NCI-H2029 (cell line): ENCODE measurements around the gene PDE3A.
"Not testable (repeated sequence)": the region's sequence is repeated elsewhere in the genome, so short reads cannot be mapped to it uniquely, and the experiment has no call there.

Source experiments
- DNase-seq: peaks from one replicate; lab custom pipeline; 2025; lab: John Stamatoyannopoulos, UW

Gene PDE3A

GRCh38 chr12:20551742-20552442 lies 183.6 kb downstream of the PDE3A start:
- not testable (repeated sequence) for DNase-seq

- not testable (repeated sequence) for DNase-seq
Observed at GRCh38 chr12:20552586-20552985, 184.2 kb downstream of the PDE3A start.

GRCh38 chr12:20555015-20555414 lies 186.7 kb downstream of the PDE3A start:
- no peak for DNase-seq

- DNase-seq = no peak
Observed at GRCh38 chr12:20555771-20556170, 187.4 kb downstream of the PDE3A start.

GRCh38 chr12:20557096-20557495 lies 188.8 kb downstream of the PDE3A start:
- no peak for DNase-seq

- DNase-seq = no peak
Observed at GRCh38 chr12:20560935-20561334, 192.6 kb downstream of the PDE3A start.

GRCh38 chr12:20561871-20562270 lies 193.5 kb downstream of the PDE3A start:
- no peak for DNase-seq

GRCh38 chr12:20567413-20567812 lies 199.1 kb downstream of the PDE3A start:
- no peak for DNase-seq

- no peak for DNase-seq
Observed at GRCh38 chr12:20572451-20572850, 204.1 kb downstream of the PDE3A start.

- no peak for DNase-seq
Observed at GRCh38 chr12:20576528-20576927, 208.2 kb downstream of the PDE3A start.

GRCh38 chr12:20577054-20577453 lies 208.7 kb downstream of the PDE3A start:
- no peak for DNase-seq

GRCh38 chr12:20578142-20578541 lies 209.8 kb downstream of the PDE3A start:
- DNase-seq = no peak

GRCh38 chr12:20585055-20585625 lies 216.8 kb downstream of the PDE3A start:
- DNase-seq = no peak

- no peak for DNase-seq
Observed at GRCh38 chr12:20585913-20586312, 217.6 kb downstream of the PDE3A start.

GRCh38 chr12:20588042-20588441 lies 219.7 kb downstream of the PDE3A start:
- no peak for DNase-seq

- DNase-seq = no peak
Observed at GRCh38 chr12:20590570-20590969, 222.2 kb downstream of the PDE3A start.

GRCh38 chr12:20592556-20592955 lies 224.2 kb downstream of the PDE3A start:
- DNase-seq = no peak

- DNase-seq = no peak
Observed at GRCh38 chr12:20593611-20594010, 225.3 kb downstream of the PDE3A start.

GRCh38 chr12:20596061-20596460 lies 227.7 kb downstream of the PDE3A start:
- DNase-seq = no peak

- no peak for DNase-seq
Observed at GRCh38 chr12:20599757-20600156, 231.4 kb downstream of the PDE3A start.

- no peak for DNase-seq
Observed at GRCh38 chr12:20601668-20602280, 233.4 kb downstream of the PDE3A start.

- no peak for DNase-seq
Observed at GRCh38 chr12:20602641-20603391, 234.5 kb downstream of the PDE3A start.
